Mucosa of rectum (tissue), 2 donors: ENCODE data around the gene HOXA7.

ENCODE experiments used
- H3K27ac ChIP-seq, 2 donors: one replicate each; pipeline ENCODE4 v1.7.0; 2013; ENCODE audit warnings: inconsistent platforms in 2 of 2, low read depth in 2 of 2, low read length in 2 of 2
- H3K27me3 ChIP-seq, 2 donors: one replicate each; pipeline ENCODE4 v1.7.0; 2013; ENCODE audit warnings: low read length in 2 of 2; ENCODE audit not compliant: control insufficient read depth in 2 of 2, insufficient read depth in 2 of 2
- H3K36me3 ChIP-seq, 2 donors: one replicate each; pipeline ENCODE4 v1.7.0; 2013; ENCODE audit warnings: low read length in 2 of 2; ENCODE audit not compliant: control insufficient read depth in 2 of 2, insufficient read depth in 2 of 2
- H3K4me1 ChIP-seq, 2 donors: one replicate each; pipeline ENCODE4 v1.7.0; 2013; ENCODE audit warnings: low read length in 2 of 2, mild to moderate bottlenecking in 1 of 2; ENCODE audit not compliant: control insufficient read depth in 2 of 2, insufficient read depth in 2 of 2
- H3K4me3 ChIP-seq, 2 donors: one replicate each; pipeline ENCODE4 v1.7.0; 2013; ENCODE audit warnings: low read length in 2 of 2
- H3K9ac ChIP-seq, 2 donors: one replicate each; pipeline ENCODE4 v1.7.0; 2013; ENCODE audit warnings: low read length in 2 of 2, low read depth in 1 of 2, mild to moderate bottlenecking in 1 of 2
- H3K9me3 ChIP-seq, 2 donors: one replicate each; pipeline ENCODE4 v1.7.0; 2013; ENCODE audit warnings: low read length in 2 of 2; ENCODE audit not compliant: control insufficient read depth in 2 of 2
- donor health status: healthy.
- donor health status: Normal muscosa, but diverticular disease.

Gene HOXA7

GRCh38 chr7:27116031-27116961 is 40.2 kb downstream of the HOXA7 start:
- no peaks in the 10 kb centered on the region for H3K27me3 ChIP-seq
- peaks cover 0 to 2% of the 10 kb centered on the region in 2 donors for H3K36me3 ChIP-seq
- peak overlapping the region; percentile 68 to 69 for H3K4me3 ChIP-seq
- H3K4me1 ChIP-seq = peaks cover 61 to 77% of the 10 kb centered on the region in 2 donors
- H3K27ac ChIP-seq = peak overlapping the region; percentile 88 to 92
- no peaks in the 10 kb centered on the region for H3K9me3 ChIP-seq
- peak overlapping the region; percentile 75 to 86 for H3K9ac ChIP-seq

- Histone ChIP-seq H3K27me3 (no peaks in the 10 kb centered on the region), H3K36me3 (peaks cover 0 to 2% of the 10 kb centered on the region in 2 donors), H3K4me1 (peaks cover 62 to 77% of the 10 kb centered on the region in 2 donors), H3K9me3 (no peaks in the 10 kb centered on the region), H3K9ac (peak overlapping the region; percentile 75 to 86), H3K27ac (peak overlapping the region; percentile 88 to 92), H3K4me3 (peak overlapping the region; percentile 68 to 69)
These were observed 41.1 kb downstream of the HOXA7 start for GRCh38 chr7:27115221-27116026.

- Histone ChIP-seq H3K36me3 (peaks cover 2 to 3% of the 10 kb centered on the region in 2 donors), H3K27ac (peak overlapping the region; percentile 88 to 92), H3K4me3 (peak overlapping the region; percentile 68 to 69), H3K9me3 (no peaks in the 10 kb centered on the region), H3K27me3 (no peaks in the 10 kb centered on the region), H3K9ac (peak overlapping the region; percentile 75 to 86), H3K4me1 (peaks cover 63 to 78% of the 10 kb centered on the region in 2 donors)
These were observed 41.6 kb downstream of the HOXA7 start for GRCh38 chr7:27114881-27115220.

- Histone ChIP-seq H3K9me3 (no peaks in the 10 kb centered on the region), H3K27ac (peak overlapping the region; percentile 84 to 88), H3K9ac (peak overlapping the region; percentile 68 to 84), H3K27me3 (no peaks in the 10 kb centered on the region), H3K4me1 (peaks cover 66 to 78% of the 10 kb centered on the region in 2 donors), H3K4me3 (peak overlapping the region; percentile 56 to 61), H3K36me3 (peaks cover 3 to 7% of the 10 kb centered on the region in 2 donors)
These were observed 42.3 kb downstream of the HOXA7 start for GRCh38 chr7:27113991-27114769.

- Histone ChIP-seq H3K36me3 (peaks cover 3 to 10% of the 10 kb centered on the region in 2 donors), H3K9ac (peak overlapping the region; percentile 65 to 71), H3K4me1 (peaks cover 63 to 79% of the 10 kb centered on the region in 2 donors), H3K27me3 (no peaks in the 10 kb centered on the region), H3K4me3 (peak overlapping the region; percentile 65), H3K27ac (peak overlapping the region; percentile 84 to 88), H3K9me3 (no peaks in the 10 kb centered on the region)
These were observed 43.2 kb downstream of the HOXA7 start for GRCh38 chr7:27112955-27113949.

- no peak overlapping the region for H3K4me3 ChIP-seq
- peak overlapping the region; percentile 73 to 79 for H3K27ac ChIP-seq
- peak overlapping the region in 1 of 2 donors; percentile 10 for H3K9ac ChIP-seq
- peaks cover 3 to 10% of the 10 kb centered on the region in 2 donors for H3K36me3 ChIP-seq
- H3K9me3 ChIP-seq = no peaks in the 10 kb centered on the region
- no peaks in the 10 kb centered on the region for H3K27me3 ChIP-seq
- peaks cover 62 to 77% of the 10 kb centered on the region in 2 donors for H3K4me1 ChIP-seq
These were observed 44.1 kb downstream of the HOXA7 start for GRCh38 chr7:27112361-27112760.

- H3K4me1 ChIP-seq = peaks cover 58 to 71% of the 10 kb centered on the region in 2 donors
- no peaks in the 10 kb centered on the region for H3K9me3 ChIP-seq
- peaks cover 3 to 10% of the 10 kb centered on the region in 2 donors for H3K36me3 ChIP-seq
- peak overlapping the region in 1 of 2 donors; percentile 16 for H3K4me3 ChIP-seq
- no peaks in the 10 kb centered on the region for H3K27me3 ChIP-seq
- peak overlapping the region; percentile 73 to 79 for H3K27ac ChIP-seq
- peak overlapping the region; percentile 10 to 36 for H3K9ac ChIP-seq
These were observed 44.7 kb downstream of the HOXA7 start for GRCh38 chr7:27111751-27112277.

- Histone ChIP-seq H3K27ac (peak overlapping the region; percentile 73 to 79), H3K9ac (peak overlapping the region; percentile 10 to 41), H3K4me3 (peak overlapping the region in 1 of 2 donors; percentile 50), H3K27me3 (no peaks in the 10 kb centered on the region), H3K9me3 (no peaks in the 10 kb centered on the region), H3K4me1 (peaks cover 60 to 70% of the 10 kb centered on the region in 2 donors), H3K36me3 (peaks cover 3 to 8% of the 10 kb centered on the region in 2 donors)
These were observed 45.3 kb downstream of the HOXA7 start for GRCh38 chr7:27111042-27111750.
